H1 (cell line): ENCODE data around the gene GRK5. TPM values are rescaled to one million over a fixed set of nuclear protein-coding genes. Genes with fewer than 3 reads are reported as not detected.
A peak's percentile ranks its signal among the peaks of the same experiment; 100 is the strongest.

ENCODE experiments used
- CTCF ChIA-PET: fragments of 300-600 bp; sonication (Branson Sonifier 250); formaldehyde crosslinking; loops from one replicate; lab custom pipeline; 2021; ENCODE audit not compliant: partially characterized antibody; lab: Charles Lee
- POLR2A ChIA-PET: fragments of 300-600 bp; sonication (Branson Sonifier 250); formaldehyde crosslinking; loops from one replicate; lab custom pipeline; 2021; ENCODE audit warnings: inconsistent platforms; ENCODE audit not compliant: partially characterized antibody; lab: Charles Lee
- DNase-seq, 2 experiments: peaks; one replicate each; pipeline versions ENCODE4 v3.0.0 to v3.0.0-alpha.2; 2010 to 2022; ENCODE audit warnings: low spot score in 2 of 2, low read depth in 1 of 2, mixed read lengths in 1 of 2
- FAIRE-seq: peaks from 2 replicates; lab custom pipeline; 2011; peaks lifted over from hg19 to GRCh38; lab: Jason Lieb, UNC
- H2AFZ ChIP-seq: 2 replicates; pipeline ENCODE4 v1.8.1; 2012; ENCODE audit warnings: low read length, inconsistent platforms
- H2AK5ac ChIP-seq: 2 replicates; pipeline ENCODE4 v1.6.1; 2013; ENCODE audit warnings: low read depth, low read length
- H2BK120ac ChIP-seq: replicated peaks from 2 replicates; pipeline ENCODE3; 2013; ENCODE audit warnings: low read depth, low read length, inconsistent platforms
- H2BK12ac ChIP-seq: 2 replicates; pipeline ENCODE4 v1.6.1; 2013; ENCODE audit warnings: low read depth, low read length
- H2BK15ac ChIP-seq: 2 replicates; pipeline ENCODE4 v1.6.1; 2013; ENCODE audit warnings: low read length
- H2BK20ac ChIP-seq: 2 replicates; pipeline ENCODE4 v1.6.1; 2013; ENCODE audit warnings: low read length
- H2BK5ac ChIP-seq: 2 replicates; pipeline ENCODE4 v1.6.1; 2013; ENCODE audit warnings: low read depth, low read length
- H3K14ac ChIP-seq: 2 replicates; pipeline ENCODE4 v1.6.1; 2013; ENCODE audit warnings: inconsistent platforms; ENCODE audit not compliant: insufficient read length
- H3K18ac ChIP-seq: 2 replicates; pipeline ENCODE4 v1.6.1; 2013; ENCODE audit warnings: low read length; ENCODE audit errors: extremely low read depth
- H3K23ac ChIP-seq: 2 replicates; pipeline ENCODE4 v1.6.1; 2013; ENCODE audit warnings: inconsistent platforms; ENCODE audit not compliant: insufficient read length
- H3K23me2 ChIP-seq: 2 replicates; pipeline ENCODE4 v1.6.1; 2013; ENCODE audit warnings: low read depth, low read length
- H3K27ac ChIP-seq: 2 replicates; pipeline ENCODE4 v1.6.1; 2011; ENCODE audit warnings: low read depth, low read length, inconsistent platforms
- H3K27me3 ChIP-seq, 4 experiments: replicated peaks in 1 of 4; 1 replicate in 1 of 4; 2 replicates in 3 of 4; pipeline versions ENCODE4 v1.6.1 to v1.8.1; 2011 to 2013; ENCODE audit warnings: low read length in 3 of 4, mild to moderate bottlenecking in 3 of 4, inconsistent platforms in 2 of 4, mixed read lengths in 2 of 4, moderate library complexity in 1 of 4; ENCODE audit not compliant: control insufficient read depth in 3 of 4, insufficient read depth in 3 of 4; ENCODE audit errors: extremely low read depth in 1 of 4
- H3K36me3 ChIP-seq, 4 experiments: 2 replicates each; pipeline versions ENCODE4 v1.6.1 to v1.8.1; 2011 to 2013; ENCODE audit warnings: mild to moderate bottlenecking in 4 of 4, low read length in 3 of 4, moderate library complexity in 2 of 4, control low read depth in 1 of 4, inconsistent platforms in 1 of 4; ENCODE audit not compliant: insufficient read depth in 4 of 4, control insufficient read depth in 2 of 4
- H3K4ac ChIP-seq: replicated peaks from 2 replicates; pipeline ENCODE3; 2013; ENCODE audit warnings: low read length, low read depth, mixed read lengths, inconsistent platforms; ENCODE audit not compliant: insufficient read length
- H3K4me1 ChIP-seq, 4 experiments: replicated peaks in 1 of 4; 1 replicate in 1 of 4; 2 replicates in 3 of 4; pipeline versions ENCODE4 v1.6.1 to v1.8.1; 2011 to 2013; ENCODE audit warnings: low read length in 3 of 4, inconsistent platforms in 2 of 4, mixed read lengths in 1 of 4; ENCODE audit not compliant: insufficient read depth in 4 of 4, control insufficient read depth in 3 of 4
- H3K4me2 ChIP-seq, 2 experiments: 2 replicates each; pipeline versions ENCODE4 v1.6.1 to v1.8.1; 2011 to 2013; ENCODE audit warnings: low read depth in 2 of 2, low read length in 2 of 2, control low read depth in 1 of 2, inconsistent platforms in 1 of 2, mild to moderate bottlenecking in 1 of 2; ENCODE audit not compliant: insufficient read depth in 1 of 2
- H3K4me3 ChIP-seq, 4 experiments: fragments of 200-600, 300-600 bp in 1 of 4; sonication (generic), shearing (Covaris generic), sonication (Bioruptor Twin) in 1 of 4; 2 replicates each; pipeline versions ENCODE4 v1.5.1 to v1.8.1; 2011 to 2016; ENCODE audit warnings: low read length in 4 of 4, low read depth in 3 of 4, control low read depth in 2 of 4, inconsistent platforms in 2 of 4, mild to moderate bottlenecking in 2 of 4, mixed read lengths in 1 of 4, moderate library complexity in 1 of 4; ENCODE audit not compliant: insufficient read depth in 2 of 4; ENCODE audit errors: extremely low read depth in 1 of 4
- H3K56ac ChIP-seq: replicated peaks from 2 replicates; pipeline ENCODE3; 2013; ENCODE audit warnings: low read depth, mild to moderate bottlenecking, mixed read lengths, low read length, inconsistent platforms; ENCODE audit not compliant: insufficient read length
- H3K79me1 ChIP-seq: 2 replicates; pipeline ENCODE4 v1.6.1; 2013; ENCODE audit warnings: low read depth, low read length, control low read depth
- H3K79me2 ChIP-seq, 2 experiments: 2 replicates each; pipeline versions ENCODE4 v1.6.1 to v1.8.1; 2012 to 2013; ENCODE audit warnings: low read length in 2 of 2, mild to moderate bottlenecking in 2 of 2, inconsistent platforms in 1 of 2; ENCODE audit not compliant: insufficient read depth in 2 of 2, control insufficient read depth in 1 of 2
- H3K9ac ChIP-seq, 4 experiments: replicated peaks in 1 of 4; 1 replicate in 1 of 4; 2 replicates in 3 of 4; pipeline versions ENCODE4 v1.6.1 to v1.8.1; 2011 to 2013; ENCODE audit warnings: low read depth in 3 of 4, low read length in 3 of 4, control low read depth in 2 of 4, mild to moderate bottlenecking in 2 of 4, moderate library complexity in 2 of 4, inconsistent platforms in 1 of 4; ENCODE audit errors: extremely low read depth in 1 of 4
- H3K9me3 ChIP-seq, 2 experiments: 2 replicates each; pipeline versions ENCODE4 v1.6.1 to v1.8.1; 2012 to 2013; ENCODE audit warnings: mild to moderate bottlenecking in 2 of 2, moderate library complexity in 2 of 2, control low read depth in 1 of 2, inconsistent platforms in 1 of 2, low read depth in 1 of 2, low read length in 1 of 2, mixed read lengths in 1 of 2; ENCODE audit not compliant: insufficient read depth in 2 of 2
- H4K20me1 ChIP-seq, 2 experiments: replicated peaks in 1 of 2; 2 replicates each; pipeline versions ENCODE3 to v1.8.1; 2011 to 2013; ENCODE audit warnings: inconsistent platforms in 2 of 2, low read length in 2 of 2, mild to moderate bottlenecking in 1 of 2; ENCODE audit not compliant: insufficient read depth in 2 of 2, control insufficient read depth in 1 of 2
- H4K5ac ChIP-seq: 2 replicates; pipeline ENCODE4 v1.6.1; 2013; ENCODE audit warnings: low read length, low read depth, mixed read lengths, inconsistent platforms; ENCODE audit not compliant: insufficient read length
- H4K8ac ChIP-seq: 2 replicates; pipeline ENCODE4 v1.8.0; 2013; ENCODE audit warnings: mild to moderate bottlenecking, moderate library complexity, low read length, inconsistent platforms; ENCODE audit not compliant: insufficient read depth; ENCODE audit errors: extremely low read depth
- H4K91ac ChIP-seq: replicated peaks from 2 replicates; pipeline ENCODE3; 2013; ENCODE audit warnings: low read length, mixed read lengths, inconsistent platforms; ENCODE audit not compliant: insufficient read length
- BACH1 ChIP-seq: IDR thresholded peaks from 2 replicates; pipeline ENCODE4 v1.6.1; 2012; ENCODE audit warnings: low read length, improper control_type of control experiment
- CREB1 ChIP-seq: IDR thresholded peaks from 2 replicates; pipeline ENCODE4 v1.6.1; 2012; ENCODE audit warnings: inconsistent platforms
- CTCF ChIP-seq, 3 experiments: IDR thresholded peaks; 1 replicate in 2 of 3; 2 replicates in 1 of 3; pipeline versions ENCODE4 v1.5.1 to v1.6.1; 2011; ENCODE audit warnings: low read length in 3 of 3, mild to moderate bottlenecking in 3 of 3, inconsistent platforms in 2 of 3, low read depth in 1 of 3, moderate library complexity in 1 of 3; ENCODE audit not compliant: insufficient read depth in 1 of 3; ENCODE audit errors: control extremely low read depth in 1 of 3
- MAFK ChIP-seq: IDR thresholded peaks from 2 replicates; pipeline ENCODE4 v1.6.1; 2012; ENCODE audit warnings: low read depth, mild to moderate bottlenecking, improper control_type of control experiment, low read length
- RAD21 ChIP-seq, 2 experiments: IDR thresholded peaks in 1 of 2; conservative IDR thresholded peaks in 1 of 2; 2 replicates each; pipeline ENCODE4 v1.6.1; 2011; ENCODE audit warnings: low read depth in 2 of 2, low read length in 2 of 2, improper control_type of control experiment in 1 of 2, inconsistent platforms in 1 of 2, mild to moderate bottlenecking in 1 of 2, moderate library complexity in 1 of 2
- SP2 ChIP-seq: IDR thresholded peaks from 2 replicates; pipeline ENCODE4 v1.6.1; 2012; ENCODE audit warnings: mild to moderate bottlenecking, low read length, inconsistent platforms
- WGBS, 2 experiments: shearing (Covaris generic) in 1 of 2; methylation state at CpG; one replicate each; pipeline versions ENCODE4 v1.1.6 to v1.1.7; 2013 to 2015; ENCODE audit warnings: low lambda C conversion rate in 2 of 2, mixed read lengths in 2 of 2, inconsistent platforms in 1 of 2, low coverage in 1 of 2, missing lambda C conversion rate in 1 of 2; ENCODE audit not compliant: insufficient replicate concordance in 2 of 2, insufficient coverage in 1 of 2, insufficient read length in 1 of 2; ENCODE audit errors: extremely low coverage in 1 of 2, missing lambda C conversion rate in 1 of 2; 5-methylcytosine and 5-hydroxymethylcytosine counted together
- polyA plus RNA-seq, 7 experiments: library from polyadenylated mRNA; depleted of rRNA in 3 of 7; stranded (reverse) in 5 of 7; unstranded in 2 of 7; fragments of >200 nt in 5 of 7; fragments of 200-250 nt in 2 of 7; gene quantifications; 1 replicate in 5 of 7; 2 replicates in 1 of 7; 4 replicates in 1 of 7; pipeline versions ENCODE4 v1.2.1 to v1.2.3, GENCODE V29; 2011 to 2013; ENCODE audit warnings: missing spikeins in 2 of 7, mixed read lengths in 2 of 7
- total RNA-seq: library from RNA; stranded (reverse); fragmentation: NEBNext Ultra II Directional; extraction: Animal tissue kit (Norgen Biotek cat#: 25700); gene quantifications from 2 replicates; pipeline ENCODE4 v1.2.1, GENCODE V29; 2021
- TF ChIP-seq, protein P1 (sequence below): IDR thresholded peaks from 2 replicates; pipeline ENCODE4 v1.6.1; 2011; ENCODE audit warnings: low read length, improper control_type of control experiment
- TF ChIP-seq, protein P2 (sequence below): IDR thresholded peaks from 2 replicates; pipeline ENCODE4 v1.6.1; 2012; ENCODE audit warnings: low read length, inconsistent platforms

Gene GRK5
- total and polyA plus RNA-seq, 2 of the 8 experiments (the other 6 are each of a cell fraction or from before 2014, with no cell fraction given) = 0.54 to 2.5 TPM

DNA sequence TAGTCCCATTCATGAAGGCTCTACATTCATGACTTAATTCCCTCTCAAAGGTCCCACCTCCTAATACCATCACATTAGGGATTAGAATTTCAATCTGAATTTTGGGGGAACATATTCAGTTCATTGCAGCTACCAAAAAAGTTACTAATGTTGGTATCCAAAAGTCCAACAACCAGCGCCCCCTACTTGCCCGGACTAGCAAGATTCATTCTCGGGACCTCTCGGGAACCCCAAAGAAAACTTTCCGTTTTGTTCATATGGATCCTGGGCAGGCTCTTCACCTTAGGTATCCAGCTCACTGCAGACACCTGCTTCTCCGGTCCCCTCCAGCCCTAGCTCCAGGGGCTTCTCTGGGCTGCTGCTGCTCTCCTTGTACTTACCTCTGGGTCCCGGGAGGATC is 8.9 kb upstream of the GRK5 start:
- Histone ChIP-seq H2BK120ac (no peak overlapping the region), H3K18ac (no peak overlapping the region), H3K36me3 (no peaks in the 10 kb centered on the region), H2BK12ac (no peak overlapping the region), H3K14ac (no peak overlapping the region), H2AK5ac (no peak overlapping the region), H2BK15ac (no peak overlapping the region), H3K4me1 (peaks cover 0 to 3% (median 0%) of the 10 kb centered on the region in 4 experiments; a peak in 1 of 7 replicates), H3K79me2 (no peaks in the 10 kb centered on the region), H3K4me2 (no peak overlapping the region), H4K91ac (no peak overlapping the region), H4K20me1 (no peaks in the 10 kb centered on the region), H3K27me3 (no peaks in the 10 kb centered on the region), H3K4me3 (no peak overlapping the region), H3K23ac (no peak overlapping the region), H2BK5ac (no peak overlapping the region), H3K4ac (no peak overlapping the region), H4K5ac (no peak overlapping the region), H2BK20ac (no peak overlapping the region), H3K9ac (no peak overlapping the region), H3K23me2 (no peaks in the 10 kb centered on the region), H3K9me3 (no peaks in the 10 kb centered on the region), H3K27ac (no peak overlapping the region), H3K56ac (no peak overlapping the region), H3K79me1 (no peaks in the 10 kb centered on the region), H4K8ac (no peak overlapping the region), H2AFZ (peak overlapping the region; percentile 45; the same call in 1 of the 2 replicates)
- DNase-seq = peak in 1 of 2 experiments; percentile 54
- WGBS, 2 experiments = 52% methylated on average over 7 of the region's 7 CpGs; no CpG with 5 or more reads in 1 of the 2 experiments
- FAIRE-seq = no peak
- ChIA-PET CTCF (interaction anchor here (0.6 to 10.9 kb wide), 61 partner anchors 9 to 430 kb away, joined by 3 to 272 read pairs (median 6); partner anchors contain the start of gene GRK5), POLR2A (interaction anchor here (0.6 to 1.2 kb wide), 3 partner anchors 9 to 99 kb away, joined by 3 to 4 read pairs (median 3); partner anchors contain the start of gene GRK5)
- TF ChIP-seq MAFK = no peak
- peak; percentile 26 to 40 for TF ChIP-seq RAD21 (IDR thresholded peaks at IDR 0.05 in 1 of 2, conservative IDR thresholded peaks at IDR 0.05 in 1 of 2; ENCODE audit: low read depth in 2 of 2, low read length in 2 of 2)
- TF ChIP-seq, protein P1, sequence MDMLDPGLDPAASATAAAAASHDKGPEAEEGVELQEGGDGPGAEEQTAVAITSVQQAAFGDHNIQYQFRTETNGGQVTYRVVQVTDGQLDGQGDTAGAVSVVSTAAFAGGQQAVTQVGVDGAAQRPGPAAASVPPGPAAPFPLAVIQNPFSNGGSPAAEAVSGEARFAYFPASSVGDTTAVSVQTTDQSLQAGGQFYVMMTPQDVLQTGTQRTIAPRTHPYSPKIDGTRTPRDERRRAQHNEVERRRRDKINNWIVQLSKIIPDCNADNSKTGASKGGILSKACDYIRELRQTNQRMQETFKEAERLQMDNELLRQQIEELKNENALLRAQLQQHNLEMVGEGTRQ = no peak
- TF ChIP-seq SP2 = no peak
- peak; percentile 42 to 56 (median 47) for TF ChIP-seq CTCF (IDR thresholded peaks at IDR 0.05; ENCODE audit: control extremely low read depth in 1 of 3, insufficient read depth in 1 of 3, low read depth in 1 of 3, low read length in 3 of 3)
- no peak for TF ChIP-seq CREB1
- TF ChIP-seq, protein P2, sequence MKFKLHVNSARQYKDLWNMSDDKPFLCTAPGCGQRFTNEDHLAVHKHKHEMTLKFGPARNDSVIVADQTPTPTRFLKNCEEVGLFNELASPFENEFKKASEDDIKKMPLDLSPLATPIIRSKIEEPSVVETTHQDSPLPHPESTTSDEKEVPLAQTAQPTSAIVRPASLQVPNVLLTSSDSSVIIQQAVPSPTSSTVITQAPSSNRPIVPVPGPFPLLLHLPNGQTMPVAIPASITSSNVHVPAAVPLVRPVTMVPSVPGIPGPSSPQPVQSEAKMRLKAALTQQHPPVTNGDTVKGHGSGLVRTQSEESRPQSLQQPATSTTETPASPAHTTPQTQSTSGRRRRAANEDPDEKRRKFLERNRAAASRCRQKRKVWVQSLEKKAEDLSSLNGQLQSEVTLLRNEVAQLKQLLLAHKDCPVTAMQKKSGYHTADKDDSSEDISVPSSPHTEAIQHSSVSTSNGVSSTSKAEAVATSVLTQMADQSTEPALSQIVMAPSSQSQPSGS = no peak
- no peak for TF ChIP-seq BACH1
